T47D (cell line): ENCODE data around the gene IVL.
A peak's percentile ranks its signal among the peaks of the same experiment; 100 is the strongest.

ENCODE experiments used
- DNase-seq, 2 experiments: peaks; one replicate each; pipeline versions ENCODE4 v3.0.0 to v3.0.0-alpha.2; 2011 to 2012; ENCODE audit warnings: low read depth in 1 of 2, low spot score in 1 of 2
- JUND ChIP-seq: IDR thresholded peaks from 2 replicates; pipeline ENCODE4 v1.6.1; 2012; ENCODE audit warnings: low read depth
- in situ Hi-C: cut with HindIII; loops from 2 replicates; pipeline ENCODE4 v1.10.0; 2016; ENCODE audit warnings: low sequenced_read_pairs, low pct_unique_long_range_greater_than_20kb

Gene IVL

DNA sequence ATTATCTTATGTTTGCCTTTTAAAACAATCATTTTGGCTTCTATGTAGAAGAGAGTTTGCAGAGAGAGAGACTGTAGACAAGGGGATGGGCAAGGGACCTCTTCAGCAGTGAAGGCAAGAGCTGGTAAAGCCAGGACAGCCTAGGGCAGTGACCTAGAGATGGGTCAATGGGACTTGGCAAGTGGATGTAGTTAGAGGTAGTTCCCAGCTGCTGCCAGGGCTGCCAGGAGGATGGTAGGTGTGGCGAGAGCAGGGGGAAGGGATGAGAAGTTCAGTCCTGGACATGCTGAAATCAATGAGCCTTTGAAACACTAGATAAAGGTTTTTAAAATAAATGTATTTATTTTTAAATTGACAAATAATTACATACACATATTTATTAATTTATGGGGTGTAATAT, 32.3 kb downstream of the IVL start:
- no peak for TF ChIP-seq JUND
- in situ Hi-C loops = no loop called here
- DNase-seq = no peak

DNA sequence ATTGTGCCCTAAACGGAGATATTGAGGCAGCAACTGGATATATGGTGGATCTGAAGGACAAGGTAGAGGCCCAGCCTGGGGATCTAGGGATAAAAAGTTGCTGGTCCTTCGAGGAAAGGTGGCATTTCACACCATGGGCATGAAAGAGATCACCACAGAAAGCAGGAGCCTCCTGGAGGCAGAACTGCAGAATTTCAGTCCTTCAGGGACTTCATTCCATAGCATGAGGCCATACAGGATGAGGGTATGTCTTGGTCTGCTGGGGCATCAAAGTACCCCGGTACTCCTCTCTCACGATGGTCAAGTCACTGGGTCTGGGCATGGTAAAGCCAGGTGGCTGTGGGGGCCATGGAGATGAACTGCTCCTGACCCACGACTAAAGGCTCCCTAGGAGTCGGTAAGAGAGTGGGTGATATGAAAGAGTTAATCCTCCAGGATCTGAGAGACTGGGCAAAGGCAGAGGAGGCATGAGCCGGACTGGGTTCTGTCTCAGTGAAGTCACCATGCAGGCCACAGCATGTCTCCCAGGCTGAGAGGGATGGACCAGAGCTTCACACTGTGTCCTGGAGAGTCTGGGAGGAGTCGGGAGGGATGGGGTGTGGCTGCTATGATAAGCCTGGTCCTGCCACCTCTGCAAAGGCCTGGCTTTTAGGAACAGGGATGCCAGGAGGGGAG, 32.8 kb downstream of the IVL start:
- DNase-seq = no peak
- in situ Hi-C loops = no loop called here
- TF ChIP-seq JUND = no peak

GRCh38 chr1:152942161-152942560, 33.8 kb downstream of the IVL start:
- TF ChIP-seq JUND = no peak
- in situ Hi-C loops = no loop called here
- DNase-seq = no peak

GRCh38 chr1:152946248-152946647, 37.9 kb downstream of the IVL start:
- in situ Hi-C loops = no loop called here
- no peak for DNase-seq
- no peak for TF ChIP-seq JUND

DNA sequence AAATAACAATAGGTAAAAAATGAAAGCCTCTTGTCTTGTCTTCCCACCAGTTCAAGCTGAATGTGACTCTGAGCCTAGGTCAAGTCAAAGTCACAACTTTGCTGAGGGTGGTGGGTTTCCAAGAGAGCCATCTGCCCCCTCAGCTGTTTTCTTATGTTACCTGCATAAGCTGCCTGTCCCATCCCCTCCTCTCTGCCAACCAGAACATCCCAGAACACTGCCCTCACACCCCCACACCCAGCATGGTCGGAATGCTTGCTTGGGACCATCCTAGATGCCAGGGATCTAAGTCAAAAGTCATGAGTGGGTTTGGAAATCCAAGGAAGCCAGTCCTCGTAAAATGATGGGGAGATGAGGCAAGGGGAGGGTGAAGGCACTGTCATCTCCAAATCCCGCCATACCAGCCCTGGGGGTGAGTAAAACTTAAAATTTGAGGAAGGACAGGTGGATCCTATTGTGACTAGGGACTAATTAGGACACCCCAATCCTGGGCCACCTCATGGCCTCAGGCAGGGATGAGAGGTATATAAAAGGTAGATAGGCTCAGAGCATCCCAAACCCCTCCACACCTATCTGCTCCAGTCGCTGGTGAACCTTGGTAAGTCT, 38.4 kb downstream of the IVL start, which contains the start of gene SPRR5:
SPRR5 (plus strand) TSS at position 556 of the 606 bp plus-strand sequence. CDS start 1,349 bp downstream, outside the sequence.
- TF ChIP-seq JUND = no peak
- in situ Hi-C loops = no loop called here
- DNase-seq = no peak

- TF ChIP-seq JUND = no peak
- no peak for DNase-seq
- in situ Hi-C loops = no loop called here
Measured at GRCh38 chr1:152951711-152952110, 43.4 kb downstream of the IVL start.

- DNase-seq = no peak
- in situ Hi-C loops = no loop called here
- no peak for TF ChIP-seq JUND
Measured at GRCh38 chr1:152953761-152954160, 45.4 kb downstream of the IVL start.

GRCh38 chr1:152954436-152954835, 46.1 kb downstream of the IVL start:
- no peak for TF ChIP-seq JUND
- in situ Hi-C loops = no loop called here
- DNase-seq = no peak

DNA sequence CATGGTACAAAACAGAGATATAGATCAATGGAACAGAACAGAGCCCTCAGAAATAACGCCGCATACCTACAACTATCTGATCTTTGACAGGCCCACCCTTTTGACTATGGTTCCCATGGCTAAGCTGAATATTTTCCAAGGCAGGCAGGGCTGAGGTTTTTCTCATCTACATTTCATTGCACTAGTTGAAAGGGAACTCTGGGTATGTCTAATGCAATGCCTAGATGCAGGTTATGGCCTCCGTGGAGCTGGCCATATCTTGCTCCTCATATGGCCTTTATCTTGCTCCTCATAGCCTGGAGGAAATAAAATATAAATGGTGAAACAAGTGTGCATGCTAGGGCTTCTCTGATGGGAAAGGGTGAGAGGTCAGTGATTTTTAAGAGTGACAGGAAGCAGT, 49.2 kb downstream of the IVL start:
- in situ Hi-C loops = no loop called here
- no peak for TF ChIP-seq JUND
- DNase-seq = no peak

DNA sequence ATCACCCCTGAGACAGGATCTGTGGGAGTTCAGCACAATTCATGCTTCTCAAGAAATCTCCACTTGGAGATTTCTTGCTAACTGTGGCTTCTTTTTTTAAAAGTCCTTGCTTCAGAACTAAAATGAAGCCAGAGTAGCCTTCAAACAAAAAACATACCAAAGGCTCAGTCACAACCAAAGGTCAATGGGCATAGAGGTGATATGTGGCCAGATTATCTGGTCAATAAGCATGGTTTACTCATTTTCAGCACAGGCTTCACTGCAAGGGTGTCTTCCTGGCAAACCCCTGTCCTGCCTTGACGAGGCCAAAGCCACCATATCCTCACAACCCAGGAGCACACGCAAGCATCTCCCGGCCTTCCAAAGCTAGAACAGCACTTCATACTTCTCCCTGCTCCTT, 50.9 kb downstream of the IVL start:
- TF ChIP-seq JUND = no peak
- in situ Hi-C loops = no loop called here

DNA sequence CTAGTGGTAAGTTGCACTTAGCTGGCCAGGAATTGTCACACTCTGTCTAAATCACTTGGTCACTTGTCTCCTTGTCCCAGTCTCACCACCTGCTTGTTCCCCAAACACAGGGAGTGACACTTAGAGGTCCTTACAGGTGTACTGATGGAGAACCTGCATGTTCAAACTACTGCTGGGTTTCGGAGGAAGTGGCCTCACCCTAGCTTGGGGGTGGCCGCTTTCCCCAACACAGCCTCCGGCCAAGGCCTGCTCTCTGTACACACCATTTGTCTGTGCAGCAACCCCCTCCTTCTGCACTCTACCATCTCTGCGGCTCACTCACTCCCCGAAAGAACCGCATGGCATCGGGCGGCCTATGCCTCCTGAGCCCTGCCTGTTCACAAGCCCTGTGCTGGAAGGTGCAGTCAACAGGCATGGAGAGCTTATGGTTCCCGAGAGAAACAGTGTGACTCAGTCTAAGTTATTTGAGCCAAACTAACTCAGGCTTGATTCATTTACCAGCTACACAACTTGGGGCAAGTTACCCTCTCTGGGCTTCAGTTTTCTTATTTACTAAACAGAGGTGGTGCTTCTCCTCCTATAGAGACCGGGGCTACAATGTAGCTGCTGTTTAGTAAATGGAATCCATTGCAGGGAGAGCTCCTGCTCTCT, 51.6 kb downstream of the IVL start:
- in situ Hi-C loops = no loop called here
- TF ChIP-seq JUND = no peak
- no peak for DNase-seq

More for the DNA sequence above, 50.9 kb downstream of the IVL start:
- DNase-seq = no peak

DNA sequence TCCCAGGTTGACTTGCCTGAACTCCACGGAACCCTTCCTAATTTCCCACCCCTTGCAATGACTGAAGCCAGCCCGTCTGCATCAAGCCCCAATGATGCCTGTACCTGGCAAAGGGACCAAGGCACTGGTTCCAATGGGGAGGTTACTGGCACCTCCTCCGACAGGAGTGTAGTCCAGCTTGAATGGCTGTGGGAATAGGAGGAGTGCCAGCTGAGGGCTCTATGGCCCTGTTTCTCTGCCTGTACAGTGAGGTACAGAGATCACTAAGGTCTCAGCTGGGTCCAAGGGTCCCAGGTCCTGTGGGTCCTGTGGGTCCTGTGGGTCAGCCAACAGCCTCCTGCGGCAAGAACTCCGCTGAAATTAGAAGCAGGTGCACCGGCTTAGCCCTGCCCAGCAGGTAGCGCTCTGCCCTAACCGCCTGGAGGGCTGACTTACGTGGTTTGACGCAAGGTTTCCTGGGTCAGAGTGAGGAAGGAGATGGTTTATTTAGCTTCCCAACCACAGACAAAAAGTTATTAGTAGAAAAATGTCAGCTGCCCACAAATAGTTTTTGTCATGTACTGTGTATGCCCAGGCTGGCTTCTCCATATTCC, 52.2 kb downstream of the IVL start:
- in situ Hi-C loops = no loop called here
- no peak for TF ChIP-seq JUND
- peak in 1 of 2 experiments; percentile 40 for DNase-seq
